Measurements from ENCODE around the gene GRPEL1. TPM values are rescaled to one million over a fixed set of nuclear protein-coding genes. Genes with fewer than 3 reads are reported as not detected.
A peak's percentile ranks its signal among the peaks of the same experiment; 100 is the strongest.

GRPEL1 gene
- total and polyA plus RNA-seq, 2 of the 13 experiments (the other 11 are each of a cell fraction or from before 2014, with no cell fraction given): 32.3 to 141 TPM

DNA sequence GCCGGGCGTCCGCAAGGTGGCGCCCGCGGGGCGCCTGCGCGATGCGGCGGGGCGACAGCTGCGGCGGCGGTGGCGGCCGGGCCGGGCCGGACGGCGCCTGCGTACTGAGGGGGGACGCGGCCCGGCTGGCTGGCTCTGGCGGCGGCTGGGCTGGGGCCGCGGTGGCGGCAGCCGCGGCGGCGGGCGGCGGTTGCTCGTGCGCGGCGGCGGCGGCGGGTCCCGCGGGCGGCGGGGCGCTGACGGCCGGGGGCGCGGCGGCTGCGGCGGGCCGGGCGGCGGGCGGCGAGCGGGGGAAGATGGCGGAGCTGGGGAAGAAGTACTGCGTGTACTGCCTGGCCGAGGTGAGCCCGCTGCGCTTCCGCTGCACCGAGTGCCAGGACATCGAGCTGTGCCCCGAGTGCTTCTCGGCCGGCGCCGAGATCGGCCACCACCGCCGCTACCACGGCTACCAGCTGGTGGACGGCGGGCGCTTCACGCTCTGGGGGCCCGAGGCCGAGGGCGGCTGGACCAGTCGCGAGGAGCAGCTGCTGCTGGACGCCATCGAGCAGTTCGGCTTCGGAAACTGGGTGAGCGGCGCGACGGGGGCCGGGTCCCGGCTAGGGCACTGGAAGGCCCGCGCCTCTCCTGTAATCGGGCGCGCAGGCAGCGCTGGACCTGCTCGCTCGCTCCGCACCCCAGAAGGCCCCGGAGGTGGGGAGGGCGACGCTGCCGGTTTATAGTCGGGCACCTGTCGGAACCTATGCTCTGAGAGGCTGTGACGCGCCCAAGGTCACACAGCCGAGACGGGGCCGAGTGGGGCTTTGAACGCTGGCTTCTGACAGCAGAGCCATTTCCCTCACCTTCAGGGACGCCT, 24.4 kb downstream of the GRPEL1 start, which contains the start of gene TADA2B (continued):
- TF ChIP-seq, protein P1, sequence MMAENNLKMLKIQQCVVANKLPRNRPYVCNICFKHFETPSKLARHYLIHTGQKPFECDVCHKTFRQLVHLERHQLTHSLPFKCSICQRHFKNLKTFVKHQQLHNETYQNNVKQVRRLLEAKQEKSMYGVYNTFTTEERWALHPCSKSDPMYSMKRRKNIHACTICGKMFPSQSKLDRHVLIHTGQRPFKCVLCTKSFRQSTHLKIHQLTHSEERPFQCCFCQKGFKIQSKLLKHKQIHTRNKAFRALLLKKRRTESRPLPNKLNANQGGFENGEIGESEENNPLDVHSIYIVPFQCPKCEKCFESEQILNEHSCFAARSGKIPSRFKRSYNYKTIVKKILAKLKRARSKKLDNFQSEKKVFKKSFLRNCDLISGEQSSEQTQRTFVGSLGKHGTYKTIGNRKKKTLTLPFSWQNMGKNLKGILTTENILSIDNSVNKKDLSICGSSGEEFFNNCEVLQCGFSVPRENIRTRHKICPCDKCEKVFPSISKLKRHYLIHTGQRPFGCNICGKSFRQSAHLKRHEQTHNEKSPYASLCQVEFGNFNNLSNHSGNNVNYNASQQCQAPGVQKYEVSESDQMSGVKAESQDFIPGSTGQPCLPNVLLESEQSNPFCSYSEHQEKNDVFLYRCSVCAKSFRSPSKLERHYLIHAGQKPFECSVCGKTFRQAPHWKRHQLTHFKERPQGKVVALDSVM (CRISPR knock-in tag; IDR thresholded peaks at IDR 0.05): no peak
- TF ChIP-seq, protein P2, sequence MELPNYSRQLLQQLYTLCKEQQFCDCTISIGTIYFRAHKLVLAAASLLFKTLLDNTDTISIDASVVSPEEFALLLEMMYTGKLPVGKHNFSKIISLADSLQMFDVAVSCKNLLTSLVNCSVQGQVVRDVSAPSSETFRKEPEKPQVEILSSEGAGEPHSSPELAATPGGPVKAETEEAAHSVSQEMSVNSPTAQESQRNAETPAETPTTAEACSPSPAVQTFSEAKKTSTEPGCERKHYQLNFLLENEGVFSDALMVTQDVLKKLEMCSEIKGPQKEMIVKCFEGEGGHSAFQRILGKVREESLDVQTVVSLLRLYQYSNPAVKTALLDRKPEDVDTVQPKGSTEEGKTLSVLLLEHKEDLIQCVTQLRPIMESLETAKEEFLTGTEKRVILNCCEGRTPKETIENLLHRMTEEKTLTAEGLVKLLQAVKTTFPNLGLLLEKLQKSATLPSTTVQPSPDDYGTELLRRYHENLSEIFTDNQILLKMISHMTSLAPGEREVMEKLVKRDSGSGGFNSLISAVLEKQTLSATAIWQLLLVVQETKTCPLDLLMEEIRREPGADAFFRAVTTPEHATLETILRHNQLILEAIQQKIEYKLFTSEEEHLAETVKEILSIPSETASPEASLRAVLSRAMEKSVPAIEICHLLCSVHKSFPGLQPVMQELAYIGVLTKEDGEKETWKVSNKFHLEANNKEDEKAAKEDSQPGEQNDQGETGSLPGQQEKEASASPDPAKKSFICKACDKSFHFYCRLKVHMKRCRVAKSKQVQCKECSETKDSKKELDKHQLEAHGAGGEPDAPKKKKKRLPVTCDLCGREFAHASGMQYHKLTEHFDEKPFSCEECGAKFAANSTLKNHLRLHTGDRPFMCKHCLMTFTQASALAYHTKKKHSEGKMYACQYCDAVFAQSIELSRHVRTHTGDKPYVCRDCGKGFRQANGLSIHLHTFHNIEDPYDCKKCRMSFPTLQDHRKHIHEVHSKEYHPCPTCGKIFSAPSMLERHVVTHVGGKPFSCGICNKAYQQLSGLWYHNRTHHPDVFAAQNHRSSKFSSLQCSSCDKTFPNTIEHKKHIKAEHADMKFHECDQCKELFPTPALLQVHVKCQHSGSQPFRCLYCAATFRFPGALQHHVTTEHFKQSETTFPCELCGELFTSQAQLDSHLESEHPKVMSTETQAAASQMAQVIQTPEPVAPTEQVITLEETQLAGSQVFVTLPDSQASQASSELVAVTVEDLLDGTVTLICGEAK (IDR thresholded peaks at IDR 0.05): no peak
- TF ChIP-seq, protein P2 (CRISPR knock-in tag; IDR thresholded peaks at IDR 0.05): no peak; the same call in 1 of the 2 replicates
- TF ChIP-seq ZSCAN12 (CRISPR knock-in tag; IDR thresholded peaks at IDR 0.05): no peak
- 0 out of 2 replicates have a peak, but pooled peaks have one; percentile 45 for TF ChIP-seq ZNF792 (CRISPR knock-in tag; IDR thresholded peaks at IDR 0.05)
- TF ChIP-seq, protein P3, sequence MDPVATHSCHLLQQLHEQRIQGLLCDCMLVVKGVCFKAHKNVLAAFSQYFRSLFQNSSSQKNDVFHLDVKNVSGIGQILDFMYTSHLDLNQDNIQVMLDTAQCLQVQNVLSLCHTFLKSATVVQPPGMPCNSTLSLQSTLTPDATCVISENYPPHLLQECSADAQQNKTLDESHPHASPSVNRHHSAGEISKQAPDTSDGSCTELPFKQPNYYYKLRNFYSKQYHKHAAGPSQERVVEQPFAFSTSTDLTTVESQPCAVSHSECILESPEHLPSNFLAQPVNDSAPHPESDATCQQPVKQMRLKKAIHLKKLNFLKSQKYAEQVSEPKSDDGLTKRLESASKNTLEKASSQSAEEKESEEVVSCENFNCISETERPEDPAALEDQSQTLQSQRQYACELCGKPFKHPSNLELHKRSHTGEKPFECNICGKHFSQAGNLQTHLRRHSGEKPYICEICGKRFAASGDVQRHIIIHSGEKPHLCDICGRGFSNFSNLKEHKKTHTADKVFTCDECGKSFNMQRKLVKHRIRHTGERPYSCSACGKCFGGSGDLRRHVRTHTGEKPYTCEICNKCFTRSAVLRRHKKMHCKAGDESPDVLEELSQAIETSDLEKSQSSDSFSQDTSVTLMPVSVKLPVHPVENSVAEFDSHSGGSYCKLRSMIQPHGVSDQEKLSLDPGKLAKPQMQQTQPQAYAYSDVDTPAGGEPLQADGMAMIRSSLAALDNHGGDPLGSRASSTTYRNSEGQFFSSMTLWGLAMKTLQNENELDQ (CRISPR knock-in tag; IDR thresholded peaks at IDR 0.05; ENCODE audit: borderline replicate concordance): no peak
- no peak for TF ChIP-seq KLF9 (CRISPR knock-in tag; IDR thresholded peaks at IDR 0.05; ENCODE audit: low read depth)
- TF ChIP-seq, protein P4, sequence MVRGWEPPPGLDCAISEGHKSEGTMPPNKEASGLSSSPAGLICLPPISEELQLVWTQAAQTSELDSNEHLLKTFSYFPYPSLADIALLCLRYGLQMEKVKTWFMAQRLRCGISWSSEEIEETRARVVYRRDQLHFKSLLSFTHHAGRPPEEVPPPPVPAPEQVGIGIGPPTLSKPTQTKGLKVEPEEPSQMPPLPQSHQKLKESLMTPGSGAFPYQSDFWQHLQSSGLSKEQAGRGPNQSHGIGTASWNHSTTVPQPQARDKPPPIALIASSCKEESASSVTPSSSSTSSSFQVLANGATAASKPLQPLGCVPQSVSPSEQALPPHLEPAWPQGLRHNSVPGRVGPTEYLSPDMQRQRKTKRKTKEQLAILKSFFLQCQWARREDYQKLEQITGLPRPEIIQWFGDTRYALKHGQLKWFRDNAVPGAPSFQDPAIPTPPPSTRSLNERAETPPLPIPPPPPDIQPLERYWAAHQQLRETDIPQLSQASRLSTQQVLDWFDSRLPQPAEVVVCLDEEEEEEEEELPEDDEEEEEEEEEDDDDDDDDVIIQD (CRISPR knock-in tag; IDR thresholded peaks at IDR 0.05; ENCODE audit: low read depth): no peak
- TF ChIP-seq CBX5 (CRISPR knock-in tag; IDR thresholded peaks at IDR 0.05; ENCODE audit: borderline replicate concordance): no peak; the same call in 1 of the 2 replicates
- no peak for TF ChIP-seq ZNF790 (CRISPR knock-in tag; IDR thresholded peaks at IDR 0.05; ENCODE audit: borderline replicate concordance)
- no peak for TF ChIP-seq ZSCAN20 (CRISPR knock-in tag; IDR thresholded peaks at IDR 0.05; ENCODE audit: borderline replicate concordance)

Measured in HepG2 (cell line).